Vagina (tissue), 2 donors: ENCODE measurements around the gene MPZL3. TPM values are rescaled to one million over a fixed set of nuclear protein-coding genes. Genes with fewer than 3 reads are reported as not detected.
A peak's percentile ranks its signal among the peaks of the same experiment; 100 is the strongest.
"Not testable (repeated sequence)": the region's sequence is repeated elsewhere in the genome, so short reads cannot be mapped to it uniquely, and the experiment has no call there.

Experiments
- DNase-seq, 2 donors: peaks; one replicate each; pipeline ENCODE4 v3.0.0-alpha.2; 2017; ENCODE audit errors: extremely low spot score in 2 of 2
- H3K27ac ChIP-seq: fragments of 200-600 bp; sonication (generic); one replicate; pipeline ENCODE4 v1.5.1; 2019
- H3K27me3 ChIP-seq: fragments of 200-600 bp; sonication (generic); one replicate; pipeline ENCODE4 v1.5.1; 2019
- H3K36me3 ChIP-seq, 2 donors: fragments of 200-600 bp; sonication (generic); one replicate each; pipeline ENCODE4 v1.5.1; 2017 to 2019
- H3K4me1 ChIP-seq: fragments of 200-600 bp; sonication (generic); one replicate; pipeline ENCODE4 v1.5.1; 2019
- H3K4me3 ChIP-seq, 2 donors: fragments of 200-600 bp; sonication (generic); 1 replicate in 1 of 2; 2 replicates in 1 of 2; pipeline ENCODE4 v1.5.1; 2016 to 2019
- H3K9me3 ChIP-seq: fragments of 200-600 bp; sonication (generic); one replicate; pipeline ENCODE4 v1.5.1; 2019
- CTCF ChIP-seq, 3 experiments: fragments of 450-650 bp in 2 of 3; fragments of 200-600 bp in 1 of 3; sonication (generic) in 1 of 3; IDR thresholded peaks; one replicate each; pipeline ENCODE4 v1.5.1; 2017 to 2019; ENCODE audit warnings: antibody characterized with exemption in 3 of 3, mild to moderate bottlenecking in 2 of 3, moderate library complexity in 2 of 3
- POLR2A ChIP-seq, 2 donors: fragments of 450-650 bp; IDR thresholded peaks; one replicate each; pipeline ENCODE4 v1.6.1; 2017; ENCODE audit warnings: antibody characterized with exemption in 2 of 2, mild to moderate bottlenecking in 2 of 2, moderate library complexity in 2 of 2
- POLR2AphosphoS5 ChIP-seq, 2 donors: sonication (generic); formaldehyde crosslinking; IDR thresholded peaks; one replicate each; pipeline ENCODE4 v1.9.0; 2017; ENCODE audit warnings: antibody characterized with exemption in 2 of 2, mild to moderate bottlenecking in 2 of 2, low read depth in 1 of 2; ENCODE audit not compliant: insufficient read depth in 1 of 2
- intact Hi-C: fragments of 100-400 bp; cut with DNase I; formaldehyde crosslinking; loops from one replicate; pipeline ENCODE4 v1.15.1; 2023
- total RNA-seq: library from RNA; depleted of rRNA; stranded (reverse); fragments of >200 nt; gene quantifications from one replicate; pipeline ENCODE4 v1.2.3, GENCODE V29; 2016

MPZL3 gene
- total RNA-seq, 1 donor from 2014 or later, result 9.1 TPM

- H3K36me3 ChIP-seq, result no peaks in the 10 kb centered on the region
- no peaks in the 10 kb centered on the region for H3K27me3 ChIP-seq
- DNase-seq, result no peak
- peaks cover 8% of the 10 kb centered on the region for H3K4me1 ChIP-seq
- peak overlapping the region; percentile 30 for H3K27ac ChIP-seq
- TF ChIP-seq CTCF (IDR thresholded peaks at IDR 0.05), result no peak
- TF ChIP-seq POLR2AphosphoS5 (IDR thresholded peaks at IDR 0.05; ENCODE audit: insufficient read depth in 1 of 2, low read depth in 1 of 2), result peak; percentile 20 to 74
- H3K9me3 ChIP-seq, result no peaks in the 10 kb centered on the region
- H3K4me3 ChIP-seq, result no peak overlapping the region
- intact Hi-C loops, result loop anchor here (10.0 kb wide), 1 partner anchor 160 kb away; the partner anchor contains the start of gene UBE4A
Observed at GRCh38 chr11:118194835-118195627, 57.1 kb downstream of the MPZL3 start.

GRCh38 chr11:118193910-118194566 lies 58.1 kb downstream of the MPZL3 start:
- intact Hi-C loops, result loop anchor here (10.0 kb wide), 1 partner anchor 161 kb away; the partner anchor contains the start of gene UBE4A
- no peak for DNase-seq
- H3K27ac ChIP-seq, result no peak overlapping the region

GRCh38 chr11:118192817-118193216 lies 59.3 kb downstream of the MPZL3 start:
- intact Hi-C loops, result loop anchor here (10.0 kb wide), 1 partner anchor 162 kb away; the partner anchor contains the start of gene UBE4A
- not testable (repeated sequence) for H3K4me1 ChIP-seq

More at GRCh38 chr11:118193910-118194566, 58.1 kb downstream of the MPZL3 start:
- TF ChIP-seq CTCF (IDR thresholded peaks at IDR 0.05), result no peak
- TF ChIP-seq POLR2A (IDR thresholded peaks at IDR 0.05), result no peak
- TF ChIP-seq POLR2AphosphoS5 (IDR thresholded peaks at IDR 0.05; ENCODE audit: insufficient read depth in 1 of 2, low read depth in 1 of 2), result no peak
- H3K9me3 ChIP-seq, result no peaks in the 10 kb centered on the region
- no peak overlapping the region for H3K4me3 ChIP-seq
- no peaks in the 10 kb centered on the region for H3K36me3 ChIP-seq
- H3K4me1 ChIP-seq, result peaks cover 8% of the 10 kb centered on the region
- H3K27me3 ChIP-seq, result no peaks in the 10 kb centered on the region

GRCh38 chr11:118190942-118191506 lies 61.1 kb downstream of the MPZL3 start:
- H3K4me3 ChIP-seq, H3K27ac ChIP-seq, DNase-seq, H3K27me3 ChIP-seq, H3K9me3 ChIP-seq, H3K36me3 ChIP-seq, H3K4me1 ChIP-seq: not testable (repeated sequence)
- intact Hi-C loops, result loop anchor here (10.0 kb wide), 1 partner anchor 164 kb away; the partner anchor contains the start of gene UBE4A

More at GRCh38 chr11:118192817-118193216, 59.3 kb downstream of the MPZL3 start:
- not testable (repeated sequence) for H3K9me3 ChIP-seq, H3K36me3 ChIP-seq, DNase-seq, H3K27me3 ChIP-seq, H3K27ac ChIP-seq, H3K4me3 ChIP-seq

- TF ChIP-seq CTCF (IDR thresholded peaks at IDR 0.05) (no peak), POLR2AphosphoS5 (IDR thresholded peaks at IDR 0.05; ENCODE audit: insufficient read depth in 1 of 2, low read depth in 1 of 2) (no peak), POLR2A (IDR thresholded peaks at IDR 0.05) (no peak)
- no peak overlapping the region for H3K27ac ChIP-seq
Observed at GRCh38 chr11:118186346-118187107, 65.6 kb downstream of the MPZL3 start.

More at GRCh38 chr11:118186346-118187107, 65.6 kb downstream of the MPZL3 start:
- no peaks in the 10 kb centered on the region for H3K9me3 ChIP-seq
- H3K27me3 ChIP-seq, result no peaks in the 10 kb centered on the region
- no peak for DNase-seq
- no peaks in the 10 kb centered on the region for H3K4me1 ChIP-seq
- intact Hi-C loops, result no loop called here
- H3K36me3 ChIP-seq, result no peaks in the 10 kb centered on the region
- no peak overlapping the region for H3K4me3 ChIP-seq
